ENCODE measurements around the gene CCDC177. TPM values are rescaled to one million over a fixed set of nuclear protein-coding genes. Genes with fewer than 3 reads are reported as not detected.

CCDC177 gene
- polyA plus RNA-seq, 1 donor from 2014 or later, result not detected

DNA sequence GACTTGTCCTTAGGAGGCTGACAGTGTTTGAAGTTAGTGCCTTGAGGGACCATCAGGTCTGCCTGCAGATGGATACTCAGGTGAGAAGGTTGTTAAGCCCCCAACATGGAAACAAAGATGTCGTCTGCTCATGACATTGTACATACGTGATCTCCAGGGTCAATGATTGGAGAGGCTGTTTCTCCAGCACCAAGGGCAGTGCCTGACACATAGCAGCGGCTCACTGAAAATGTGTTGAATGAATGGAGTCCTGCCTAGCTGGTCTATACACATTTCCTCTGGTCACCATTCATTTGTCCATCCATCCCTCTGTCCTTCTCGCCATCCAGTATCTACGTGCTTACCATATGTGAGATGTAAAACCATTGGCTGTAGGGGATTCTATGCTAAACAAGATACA lies 7.1 kb downstream of the CCDC177 start:
- Mint-ChIP-seq H3K4me1 (no peaks in the 10 kb centered on the region), H3K9me3 (no peaks in the 10 kb centered on the region), H3K27ac (no peak overlapping the region), H3K4me3 (no peak overlapping the region), H3K36me3 (no peaks in the 10 kb centered on the region), H3K27me3 (peaks cover 34% of the 10 kb centered on the region)

GRCh38 chr14:69561893-69562292 lies 12.8 kb downstream of the CCDC177 start:
- no peak overlapping the region for H3K4me3 Mint-ChIP-seq
- no peak overlapping the region for H3K27ac Mint-ChIP-seq
- peaks cover 13% of the 10 kb centered on the region for H3K27me3 Mint-ChIP-seq

GRCh38 chr14:69560826-69561225 lies 13.8 kb downstream of the CCDC177 start:
- Mint-ChIP-seq H3K36me3 (no peaks in the 10 kb centered on the region), H3K27me3 (peaks cover 13% of the 10 kb centered on the region), H3K4me3 (no peak overlapping the region), H3K27ac (no peak overlapping the region), H3K9me3 (no peaks in the 10 kb centered on the region), H3K4me1 (no peaks in the 10 kb centered on the region)

More at GRCh38 chr14:69561893-69562292, 12.8 kb downstream of the CCDC177 start:
- H3K9me3 Mint-ChIP-seq, result no peaks in the 10 kb centered on the region
- H3K36me3 Mint-ChIP-seq, result no peaks in the 10 kb centered on the region
- no peaks in the 10 kb centered on the region for H3K4me1 Mint-ChIP-seq

DNA sequence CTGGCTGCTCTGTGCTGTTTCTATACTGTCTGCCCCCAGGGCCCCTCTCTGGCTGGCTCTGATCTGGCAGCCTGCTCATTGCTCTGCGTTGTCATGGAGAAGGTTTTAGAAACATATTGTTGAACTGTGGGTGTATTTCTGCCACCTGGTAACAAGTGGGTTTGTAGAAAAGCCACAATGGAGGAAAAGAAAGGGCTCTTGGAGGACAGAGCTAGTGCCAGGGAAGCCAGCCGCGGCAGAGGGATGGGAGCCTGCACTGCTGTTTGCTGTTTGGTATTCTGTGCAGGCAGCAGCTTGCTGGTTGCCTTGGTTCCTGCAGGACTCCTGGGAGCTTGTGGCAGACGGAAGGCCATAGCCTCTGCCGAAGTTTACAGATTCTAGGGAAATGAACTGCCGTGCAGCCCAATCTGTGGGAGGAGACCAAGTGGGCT lies 15.1 kb downstream of the CCDC177 start:
- Mint-ChIP-seq H3K4me1 (no peaks in the 10 kb centered on the region), H3K4me3 (no peak overlapping the region), H3K9me3 (no peaks in the 10 kb centered on the region), H3K36me3 (no peaks in the 10 kb centered on the region), H3K27me3 (peaks cover 13% of the 10 kb centered on the region), H3K27ac (no peak overlapping the region)

- Mint-ChIP-seq H3K27me3 (peaks cover 13% of the 10 kb centered on the region), H3K4me1 (peaks cover 0 to 1% (median 0%) of the 10 kb centered on the region in 3 donors), H3K27ac (no peak overlapping the region), H3K4me3 (no peak overlapping the region), H3K9me3 (no peaks in the 10 kb centered on the region), H3K36me3 (no peaks in the 10 kb centered on the region)
These were observed 15.9 kb downstream of the CCDC177 start for GRCh38 chr14:69558774-69559173.

DNA sequence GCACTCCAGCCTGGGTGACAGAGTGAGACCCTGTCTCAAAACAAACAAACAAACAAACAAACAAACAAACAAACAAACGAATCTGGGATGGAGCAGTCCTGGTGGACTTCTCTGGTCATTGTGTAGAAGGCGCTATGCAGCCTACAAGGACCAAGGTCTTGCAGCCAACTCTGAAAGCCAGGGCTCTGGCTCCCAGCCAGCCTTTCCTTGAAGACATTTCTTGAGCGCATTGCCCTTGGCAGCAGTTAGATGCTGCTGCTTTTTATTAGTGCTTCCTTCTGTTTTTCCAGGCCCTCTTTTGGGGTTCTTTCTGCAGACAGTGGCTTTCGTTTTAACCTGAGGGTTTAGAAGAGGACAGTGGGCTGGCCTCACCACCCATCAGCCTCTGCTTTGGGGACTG lies 20.2 kb downstream of the CCDC177 start:
- Mint-ChIP-seq H3K36me3 (no peaks in the 10 kb centered on the region), H3K4me1 (peaks cover 0 to 1% (median 0%) of the 10 kb centered on the region in 3 donors), H3K9me3 (no peaks in the 10 kb centered on the region), H3K4me3 (no peak overlapping the region), H3K27ac (no peak overlapping the region), H3K27me3 (peaks cover 14% of the 10 kb centered on the region)

GRCh38 chr14:69553252-69553651 lies 21.4 kb downstream of the CCDC177 start:
- no peaks in the 10 kb centered on the region for H3K36me3 Mint-ChIP-seq
- no peak overlapping the region for H3K4me3 Mint-ChIP-seq
- H3K4me1 Mint-ChIP-seq, result peaks cover 0 to 1% (median 0%) of the 10 kb centered on the region in 3 donors
- no peaks in the 10 kb centered on the region for H3K9me3 Mint-ChIP-seq
- H3K27ac Mint-ChIP-seq, result no peak overlapping the region
- peaks cover 11% of the 10 kb centered on the region for H3K27me3 Mint-ChIP-seq

GRCh38 chr14:69551511-69551910 lies 23.2 kb downstream of the CCDC177 start:
- no peaks in the 10 kb centered on the region for H3K36me3 Mint-ChIP-seq
- no peak overlapping the region for H3K27ac Mint-ChIP-seq
- peaks cover 23% of the 10 kb centered on the region for H3K27me3 Mint-ChIP-seq
- H3K9me3 Mint-ChIP-seq, result peaks cover 0 to 1% (median 0%) of the 10 kb centered on the region in 3 donors
- no peak overlapping the region for H3K4me3 Mint-ChIP-seq
- peaks cover 0 to 2% (median 1%) of the 10 kb centered on the region in 3 donors for H3K4me1 Mint-ChIP-seq

DNA sequence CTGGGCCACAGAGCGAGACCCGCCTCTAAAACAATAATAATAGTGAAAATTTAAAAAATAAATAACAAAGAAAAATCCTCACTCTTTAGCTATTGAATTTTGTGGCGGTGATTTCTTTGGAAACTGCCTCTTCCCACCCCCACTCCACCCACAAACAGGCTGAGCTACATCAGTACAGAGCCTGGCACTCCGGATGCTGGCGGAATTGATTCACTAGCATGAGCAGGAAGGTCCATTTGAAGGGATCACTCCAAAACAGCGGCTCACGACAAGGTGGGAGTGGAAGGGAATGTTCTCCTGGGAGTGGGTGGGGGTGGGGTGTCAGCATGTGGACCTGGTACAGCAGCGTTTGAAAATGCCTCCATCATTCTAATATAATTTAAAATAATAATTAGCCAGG lies 26.1 kb downstream of the CCDC177 start:
- H3K27ac Mint-ChIP-seq, result no peak overlapping the region
- H3K27me3 Mint-ChIP-seq, result peaks cover 33% of the 10 kb centered on the region
- H3K9me3 Mint-ChIP-seq, result peaks cover 0 to 1% (median 0%) of the 10 kb centered on the region in 3 donors
- no peaks in the 10 kb centered on the region for H3K36me3 Mint-ChIP-seq
- H3K4me3 Mint-ChIP-seq, result no peak overlapping the region
- H3K4me1 Mint-ChIP-seq, result peaks cover 2 to 5% (median 3%) of the 10 kb centered on the region in 3 donors

GRCh38 chr14:69547701-69548348 lies 26.8 kb downstream of the CCDC177 start:
- H3K4me3 Mint-ChIP-seq, result peak overlapping the region in 1 of 4 donors; percentile 6
- H3K27ac Mint-ChIP-seq, result no peak overlapping the region
- peaks cover 0 to 1% (median 0%) of the 10 kb centered on the region in 3 donors for H3K9me3 Mint-ChIP-seq
- peaks cover 34% of the 10 kb centered on the region for H3K27me3 Mint-ChIP-seq
- H3K36me3 Mint-ChIP-seq, result no peaks in the 10 kb centered on the region
- H3K4me1 Mint-ChIP-seq, result peaks cover 3 to 5% (median 4%) of the 10 kb centered on the region in 3 donors

DNA sequence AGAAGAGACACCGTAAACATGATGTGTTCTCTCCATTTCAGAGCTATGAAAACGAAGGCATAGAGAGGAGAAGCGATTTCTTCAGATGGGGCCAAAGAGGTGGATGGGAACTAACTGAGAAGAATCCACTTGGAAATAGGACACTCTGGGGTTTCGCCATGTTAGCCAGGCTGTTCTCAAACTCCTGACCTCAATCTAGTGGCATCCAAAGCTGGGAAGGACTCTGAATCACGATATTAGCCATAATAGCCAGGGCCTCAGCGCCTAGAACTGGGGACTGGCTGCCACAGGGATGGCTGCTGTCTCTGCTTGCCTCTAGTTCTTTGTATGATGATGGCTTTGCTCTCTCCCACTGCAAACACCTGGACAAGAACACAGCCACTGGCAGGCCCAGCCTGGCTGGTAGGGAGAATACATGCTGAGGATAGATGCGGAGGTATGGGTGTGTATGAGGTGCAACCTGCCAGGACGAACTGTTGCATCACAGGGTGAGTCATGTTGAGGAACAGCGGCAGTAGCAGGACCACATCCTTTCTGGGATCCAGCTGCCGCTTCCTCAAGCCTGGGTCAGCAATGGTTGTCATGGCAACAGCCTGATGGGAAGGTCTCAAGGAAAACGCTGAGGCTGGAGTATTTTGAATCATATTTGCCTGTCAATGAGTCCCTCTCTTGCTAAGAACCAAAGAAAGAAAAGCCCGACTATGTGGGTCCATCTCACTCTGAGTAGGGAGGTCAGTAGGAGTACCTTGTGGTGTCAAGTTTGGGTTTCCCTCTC lies 31.1 kb downstream of the CCDC177 start:
- Mint-ChIP-seq H3K9me3 (peaks cover 0 to 3% (median 0%) of the 10 kb centered on the region in 3 donors), H3K27ac (no peak overlapping the region), H3K36me3 (peaks cover 2% of the 10 kb centered on the region), H3K4me3 (no peak overlapping the region), H3K4me1 (peaks cover 3 to 7% (median 5%) of the 10 kb centered on the region in 3 donors), H3K27me3 (peaks cover 24% of the 10 kb centered on the region)

DNA sequence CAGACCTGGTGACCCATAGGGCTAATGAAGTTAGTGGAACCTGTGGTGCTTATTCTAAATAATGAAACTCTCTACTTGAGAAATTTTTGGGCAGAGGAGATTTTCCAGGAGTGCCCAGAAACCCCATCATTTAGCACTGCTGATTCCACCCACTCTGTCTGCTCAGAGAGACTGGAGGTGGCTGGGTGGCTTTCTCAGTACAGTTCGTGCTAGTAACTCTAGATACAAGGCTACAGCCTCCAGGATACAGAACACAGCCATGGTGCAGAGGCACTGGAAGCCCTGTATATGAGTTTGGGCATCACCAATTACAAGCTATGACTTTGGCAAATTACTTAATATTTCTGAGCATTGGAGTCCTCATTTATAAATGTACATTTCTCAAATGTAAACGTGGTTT lies 32.4 kb downstream of the CCDC177 start:
- Mint-ChIP-seq H3K4me3 (no peak overlapping the region), H3K27ac (no peak overlapping the region), H3K27me3 (peaks cover 24% of the 10 kb centered on the region), H3K36me3 (peaks cover 2% of the 10 kb centered on the region), H3K9me3 (peaks cover 0 to 2% (median 0%) of the 10 kb centered on the region in 3 donors), H3K4me1 (peaks cover 2 to 7% (median 5%) of the 10 kb centered on the region in 3 donors)

GRCh38 chr14:69540654-69541335 lies 33.9 kb downstream of the CCDC177 start:
- Mint-ChIP-seq H3K4me3 (no peak overlapping the region), H3K27ac (no peak overlapping the region), H3K27me3 (peaks cover 16% of the 10 kb centered on the region), H3K9me3 (peaks cover 0 to 2% (median 0%) of the 10 kb centered on the region in 3 donors), H3K36me3 (peaks cover 2% of the 10 kb centered on the region), H3K4me1 (peaks cover 2 to 7% (median 5%) of the 10 kb centered on the region in 3 donors)

- H3K4me3 Mint-ChIP-seq, result no peak overlapping the region
- peaks cover 0 to 2% (median 0%) of the 10 kb centered on the region in 3 donors for H3K9me3 Mint-ChIP-seq
- peaks cover 2 to 8% (median 5%) of the 10 kb centered on the region in 3 donors for H3K4me1 Mint-ChIP-seq
- H3K36me3 Mint-ChIP-seq, result peaks cover 2% of the 10 kb centered on the region
- H3K27ac Mint-ChIP-seq, result no peak overlapping the region
- peaks cover 16% of the 10 kb centered on the region for H3K27me3 Mint-ChIP-seq
These were observed 34.9 kb downstream of the CCDC177 start for GRCh38 chr14:69539631-69540410.

Measured in IgD-negative memory B cell (primary cell).